CD14-positive monocyte (primary cell): ENCODE measurements around the gene RGCC. TPM values are rescaled to one million over a fixed set of nuclear protein-coding genes. Genes with fewer than 3 reads are reported as not detected.
"Not testable (repeated sequence)": the region's sequence is repeated elsewhere in the genome, so short reads cannot be mapped to it uniquely, and the experiment has no call there.

Source experiments
- DNase-seq, 3 donors: peaks; one replicate each; pipeline ENCODE4 v3.0.0-alpha.2; 2011 to 2022
- H2AFZ ChIP-seq: 2 replicates; pipeline ENCODE4 v1.6.0; 2012; ENCODE audit warnings: mild to moderate bottlenecking, low read depth, low read length, inconsistent platforms; ENCODE audit not compliant: insufficient read depth, poor library complexity, severe bottlenecking
- H3K27ac ChIP-seq, 2 donors: 1 replicate in 1 of 2; 2 replicates in 1 of 2; pipeline ENCODE4 v1.5.1; 2012 to 2013; ENCODE audit warnings: low read length in 2 of 2, control low read depth in 1 of 2, inconsistent platforms in 1 of 2, low read depth in 1 of 2, mild to moderate bottlenecking in 1 of 2
- H3K27me3 ChIP-seq, 2 donors: one replicate each; pipeline versions ENCODE4 v1.6.0 to v1.6.1; 2011 to 2013; ENCODE audit warnings: low read length in 2 of 2; ENCODE audit not compliant: control insufficient read depth in 2 of 2, insufficient read depth in 2 of 2
- H3K36me3 ChIP-seq, 2 donors: replicated peaks in 1 of 2; 1 replicate in 1 of 2; 2 replicates in 1 of 2; pipeline versions ENCODE4 v1.5.1 to v1.6.1; 2012 to 2013; ENCODE audit warnings: low read length in 2 of 2, control low read depth in 1 of 2, inconsistent platforms in 1 of 2, mild to moderate bottlenecking in 1 of 2; ENCODE audit not compliant: insufficient read depth in 2 of 2, control insufficient read depth in 1 of 2
- H3K4me1 ChIP-seq, 2 donors: 1 replicate in 1 of 2; 2 replicates in 1 of 2; pipeline versions ENCODE4 v1.5.1 to v1.6.1; 2012 to 2013; ENCODE audit warnings: low read length in 2 of 2, control low read depth in 1 of 2, inconsistent platforms in 1 of 2, mild to moderate bottlenecking in 1 of 2, moderate library complexity in 1 of 2; ENCODE audit not compliant: insufficient read depth in 2 of 2, control insufficient read depth in 1 of 2
- H3K4me2 ChIP-seq: replicated peaks from 2 replicates; pipeline ENCODE3; 2012; ENCODE audit warnings: low read length, moderate library complexity, mild to moderate bottlenecking; ENCODE audit not compliant: poor library complexity, severe bottlenecking; ENCODE audit errors: extremely low read depth
- H3K4me3 ChIP-seq, 3 experiments: fragments of 200-600 bp in 1 of 3; sonication (generic) in 1 of 3; replicated peaks in 1 of 3; 1 replicate in 2 of 3; 2 replicates in 1 of 3; pipeline ENCODE4 v1.5.1; 2011 to 2013; ENCODE audit warnings: low read length in 3 of 3, mild to moderate bottlenecking in 3 of 3, control low read depth in 2 of 3, low read depth in 2 of 3, inconsistent platforms in 1 of 3, moderate library complexity in 1 of 3
- H3K79me2 ChIP-seq: 2 replicates; pipeline ENCODE4 v1.6.0; 2012; ENCODE audit warnings: mild to moderate bottlenecking, control low read depth, inconsistent platforms, low read length, moderate library complexity; ENCODE audit not compliant: insufficient read depth
- H3K9ac ChIP-seq: 2 replicates; pipeline ENCODE4 v1.6.0; 2017; ENCODE audit warnings: low read length, mild to moderate bottlenecking; ENCODE audit not compliant: insufficient read depth, poor library complexity, severe bottlenecking
- H3K9me3 ChIP-seq, 2 donors: replicated peaks in 1 of 2; 1 replicate in 1 of 2; 2 replicates in 1 of 2; pipeline versions ENCODE4 v1.5.1 to v1.6.1; 2012 to 2013; ENCODE audit warnings: low read length in 2 of 2, control low read depth in 1 of 2; ENCODE audit not compliant: control insufficient read depth in 1 of 2, insufficient read depth in 1 of 2
- H4K20me1 ChIP-seq: 2 replicates; pipeline ENCODE4 v1.6.0; 2012; ENCODE audit warnings: mild to moderate bottlenecking, low read length, control low read depth, moderate library complexity; ENCODE audit not compliant: insufficient read depth
- H3K27ac Mint-ChIP-seq, 7 donors: one replicate each; pipeline ENCODE4 v1.8.0; 2020; ENCODE audit warnings: mild to moderate bottlenecking in 7 of 7, mixed read lengths in 7 of 7, moderate library complexity in 6 of 7, inconsistent platforms in 2 of 7
- H3K27me3 Mint-ChIP-seq, 3 donors: one replicate each; pipeline ENCODE4 v1.8.0; 2021 to 2022; ENCODE audit warnings: low read depth in 3 of 3, mild to moderate bottlenecking in 3 of 3, mixed read lengths in 3 of 3, moderate library complexity in 3 of 3, inconsistent platforms in 1 of 3
- H3K36me3 Mint-ChIP-seq, 2 donors: one replicate each; pipeline ENCODE4 v1.8.0; 2020; ENCODE audit warnings: mixed read lengths in 2 of 2, inconsistent platforms in 1 of 2, mild to moderate bottlenecking in 1 of 2
- H3K4me1 Mint-ChIP-seq: one replicate; pipeline ENCODE4 v1.8.0; 2020; ENCODE audit warnings: mild to moderate bottlenecking, mixed read lengths
- H3K4me3 Mint-ChIP-seq, 2 donors: one replicate each; pipeline ENCODE4 v1.8.0; 2020; ENCODE audit warnings: mild to moderate bottlenecking in 2 of 2, mixed read lengths in 2 of 2, moderate library complexity in 1 of 2
- H3K9me3 Mint-ChIP-seq, 7 donors: one replicate each; pipeline ENCODE4 v1.8.0; 2020 to 2022; ENCODE audit warnings: mixed read lengths in 7 of 7, mild to moderate bottlenecking in 6 of 7, moderate library complexity in 6 of 7, inconsistent platforms in 2 of 7
- CTCF ChIP-seq: fragments of 200-600 bp; IDR thresholded peaks from one replicate; pipeline ENCODE4 v1.8.0; 2022; ENCODE audit warnings: antibody characterized with exemption, mild to moderate bottlenecking
- WGBS: methylation state at CpG from one replicate; pipeline ENCODE4 v1.1.5; 2013; ENCODE audit warnings: missing lambda C conversion rate; ENCODE audit not compliant: insufficient coverage; 5-methylcytosine and 5-hydroxymethylcytosine counted together
- intact Hi-C, 2 donors: fragments of 100-400 bp; cut with micrococcal nuclease; formaldehyde crosslinking; loops; one replicate each; pipeline versions ENCODE4 v1.15.0 to v1.15.1; 2023
- polyA plus RNA-seq, 3 donors: library from polyadenylated mRNA; depleted of rRNA in 1 of 3; unstranded in 2 of 3; stranded (reverse) in 1 of 3; fragments of 300-500 nt in 2 of 3; fragments of >200 nt in 1 of 3; fragmentation: Illumina TruSeq in 2 of 3; gene quantifications; 1 replicate in 2 of 3; 2 replicates in 1 of 3; pipeline ENCODE4 v1.2.3, GENCODE V29; 2012 to 2021

The RGCC gene
- polyA plus RNA-seq, 3 donors, result 4.3 to 49.5 (median 26.0) TPM

DNA sequence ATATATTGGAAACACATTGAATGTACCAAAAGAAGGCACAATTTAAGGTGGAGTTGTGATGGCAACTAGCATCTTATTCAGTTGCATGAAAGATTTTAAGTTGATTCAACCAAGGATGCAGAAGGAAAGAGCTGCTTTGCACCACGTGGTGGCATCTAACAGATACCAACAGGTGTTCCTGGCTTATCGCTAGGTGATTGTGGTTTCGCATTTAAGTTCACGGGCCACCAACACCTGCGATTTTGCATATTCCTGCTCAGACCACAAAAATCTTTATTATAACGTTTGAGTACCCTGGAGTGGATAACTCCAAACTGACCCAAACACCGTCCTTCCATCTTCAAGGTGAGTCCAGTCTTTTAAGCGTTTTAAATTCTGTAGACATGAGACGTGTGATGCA, 45.3 kb downstream of the RGCC start:
- intact Hi-C loops, result no loop called here

DNA sequence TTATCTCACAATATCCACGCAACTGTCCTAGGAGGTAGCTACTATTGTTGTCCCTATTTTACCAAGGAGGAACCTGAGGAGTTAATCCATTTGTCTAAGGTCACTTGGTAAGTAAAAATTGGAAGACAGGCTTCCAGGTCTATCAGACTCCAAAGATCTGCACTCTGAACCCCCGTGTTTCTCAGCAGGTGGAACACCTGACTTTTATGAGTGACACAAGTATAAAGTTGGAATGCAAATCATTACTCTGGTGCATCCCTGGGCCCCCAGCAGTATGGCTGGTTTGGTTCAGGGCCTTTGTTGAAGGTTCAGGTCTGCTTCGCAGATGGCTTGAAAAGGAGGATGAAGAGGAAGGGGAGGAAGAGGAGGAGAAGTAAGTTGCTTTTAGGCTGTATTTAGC, 46.0 kb downstream of the RGCC start:
- Histone ChIP-seq H3K9me3 (peaks cover 0 to 7% of the 10 kb centered on the region in 2 donors), H3K79me2 (no peaks in the 10 kb centered on the region), H3K4me2 (no peak overlapping the region), H3K9ac (no peak overlapping the region), H4K20me1 (no peaks in the 10 kb centered on the region), H3K27me3 (no peaks in the 10 kb centered on the region), H3K27ac (no peak overlapping the region), H2AFZ (no peak overlapping the region), H3K4me3 (no peak overlapping the region), H3K36me3 (no peaks in the 10 kb centered on the region), H3K4me1 (peaks cover 12 to 20% of the 10 kb centered on the region in 2 donors)
- 90% methylated on average over 2 of the region's 3 CpGs for WGBS
- H3K4me1 Mint-ChIP-seq, result peaks cover 21% of the 10 kb centered on the region
- H3K27me3 Mint-ChIP-seq, result peaks cover 0 to 1% (median 0%) of the 10 kb centered on the region in 3 donors
- DNase-seq, result no peak
- no peaks in the 10 kb centered on the region for H3K36me3 Mint-ChIP-seq
- TF ChIP-seq CTCF, result no peak
- intact Hi-C loops, result no loop called here
- H3K9me3 Mint-ChIP-seq, result peaks cover 5 to 19% (median 9%) of the 10 kb centered on the region in 7 donors
- no peak overlapping the region for H3K4me3 Mint-ChIP-seq
- H3K27ac Mint-ChIP-seq, result no peak overlapping the region

More for the DNA sequence above, 45.3 kb downstream of the RGCC start:
- Histone ChIP-seq H3K4me1 (peaks cover 12 to 20% of the 10 kb centered on the region in 2 donors), H3K27ac (no peak overlapping the region), H3K27me3 (no peaks in the 10 kb centered on the region), H3K36me3 (no peaks in the 10 kb centered on the region), H3K4me3 (no peak overlapping the region), H3K4me2 (no peak overlapping the region), H4K20me1 (no peaks in the 10 kb centered on the region), H3K9me3 (peaks cover 0 to 7% of the 10 kb centered on the region in 2 donors), H3K79me2 (no peaks in the 10 kb centered on the region), H2AFZ (no peak overlapping the region), H3K9ac (no peak overlapping the region)
- WGBS, result 85% methylated on average over 4 of the region's 9 CpGs
- Mint-ChIP-seq H3K27me3 (peaks cover 0 to 1% (median 0%) of the 10 kb centered on the region in 3 donors), H3K27ac (no peak overlapping the region), H3K4me1 (peaks cover 21% of the 10 kb centered on the region), H3K4me3 (no peak overlapping the region), H3K9me3 (peaks cover 5 to 19% (median 8%) of the 10 kb centered on the region in 7 donors), H3K36me3 (no peaks in the 10 kb centered on the region)
- DNase-seq, result no peak
- no peak for TF ChIP-seq CTCF

DNA sequence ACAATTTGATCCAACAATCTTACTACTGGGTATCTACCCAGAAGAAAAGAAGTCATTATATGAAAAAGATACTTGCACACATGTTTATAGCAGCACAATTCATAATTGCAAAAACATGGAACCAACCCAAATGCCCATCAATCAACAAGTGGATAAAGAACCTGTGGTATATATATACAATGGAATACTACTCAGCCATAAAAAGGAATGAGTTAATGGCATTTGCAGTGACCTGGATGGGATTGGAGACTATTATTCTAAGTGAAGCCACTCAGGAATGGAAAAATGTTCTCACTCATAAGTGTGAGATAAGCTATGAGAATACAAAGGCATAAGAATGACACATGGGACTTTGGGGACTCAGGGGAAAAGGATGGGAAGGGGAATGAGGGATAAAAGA, 47.3 kb downstream of the RGCC start:
- Mint-ChIP-seq H3K9me3 (peaks cover 5 to 19% (median 9%) of the 10 kb centered on the region in 7 donors), H3K4me1 (peaks cover 21% of the 10 kb centered on the region)
- H3K9ac ChIP-seq, H2AFZ ChIP-seq, H3K27ac ChIP-seq, H3K79me2 ChIP-seq, H3K9me3 ChIP-seq, H3K27ac Mint-ChIP-seq, H3K27me3 ChIP-seq, H3K36me3 ChIP-seq, DNase-seq, H3K4me3 Mint-ChIP-seq, H3K27me3 Mint-ChIP-seq, intact Hi-C loops, H3K4me3 ChIP-seq, H3K36me3 Mint-ChIP-seq, H4K20me1 ChIP-seq, H3K4me2 ChIP-seq: not testable (repeated sequence)
- peaks cover 12 to 20% of the 10 kb centered on the region in 2 donors for H3K4me1 ChIP-seq
